HEK293 (cell line): Measurements from ENCODE around the gene CATSPER3.

Experiments used
- CTCF ChIA-PET: fragments of 350-600 bp; formaldehyde crosslinking; extraction: SDS; loops from one replicate; lab custom pipeline; 2021; ENCODE audit warnings: antibody characterized with exemption; lab: Yijun Ruan, JAX
- POLR2A ChIA-PET: fragments of 300-600 bp; formaldehyde crosslinking; extraction: SDS; loops from one replicate; lab custom pipeline; 2020; ENCODE audit warnings: antibody characterized with exemption, inconsistent platforms; lab: Yijun Ruan, JAX
- H3K27ac ChIP-seq: fragments of 200-500 bp; sonication (Bioruptor generic); 2 replicates; pipeline ENCODE4 v1.5.1; 2014; ENCODE audit warnings: low read depth, low read length, control low read depth, inconsistent platforms; ENCODE audit errors: extremely low read depth
- H3K36me3 ChIP-seq, 2 experiments: fragments of 200-500 bp in 1 of 2; sonication (Bioruptor generic) in 1 of 2; 1 replicate in 1 of 2; 2 replicates in 1 of 2; pipeline ENCODE4 v1.5.1; 2014 to 2017; ENCODE audit warnings: inconsistent platforms in 2 of 2, low read length in 2 of 2; ENCODE audit not compliant: control insufficient read depth in 2 of 2, insufficient read depth in 1 of 2
- H3K4me1 ChIP-seq: fragments of 200-500 bp; sonication (Bioruptor generic); 2 replicates; pipeline ENCODE4 v1.5.1; 2014; ENCODE audit warnings: mild to moderate bottlenecking, low read length, inconsistent platforms; ENCODE audit not compliant: control insufficient read depth, insufficient read depth
- H3K4me3 ChIP-seq: 2 replicates; pipeline ENCODE4 v1.5.1; 2011; ENCODE audit warnings: low read depth, mild to moderate bottlenecking, control low read depth, low read length, moderate library complexity
- H3K9me3 ChIP-seq: fragments of 200-500 bp; sonication (Bioruptor generic); 2 replicates; pipeline ENCODE4 v1.5.1; 2014; ENCODE audit warnings: low read depth, low read length, inconsistent platforms; ENCODE audit not compliant: control insufficient read depth, insufficient read depth
- GLI4 ChIP-seq: fragments of 450-650 bp; formaldehyde crosslinking; IDR thresholded peaks from 2 replicates; pipeline ENCODE4 v1.5.1; 2016; ENCODE audit warnings: missing biosample characterization, missing genetic modification characterization
- HOXD13 ChIP-seq: sonication (generic); formaldehyde crosslinking; IDR thresholded peaks from 2 replicates; pipeline ENCODE4 v1.8.0; 2022; ENCODE audit warnings: missing genetic modification reagents, borderline replicate concordance
- INSM2 ChIP-seq: fragments of 450-650 bp; formaldehyde crosslinking; IDR thresholded peaks from 2 replicates; pipeline ENCODE4 v1.5.1; 2016; ENCODE audit warnings: missing biosample characterization, missing genetic modification characterization
- ZBTB21 ChIP-seq: fragments of 450-650 bp; formaldehyde crosslinking; IDR thresholded peaks from 2 replicates; pipeline ENCODE4 v1.5.1; 2017; ENCODE audit warnings: missing biosample characterization, missing genetic modification characterization
- ZBTB44 ChIP-seq: fragments of 450-650 bp; IDR thresholded peaks from 2 replicates; pipeline ENCODE4 v1.5.1; 2018; ENCODE audit warnings: missing biosample characterization, mild to moderate bottlenecking, missing genetic modification characterization
- ZBTB48 ChIP-seq: fragments of 450-650 bp; formaldehyde crosslinking; IDR thresholded peaks from 2 replicates; pipeline ENCODE4 v1.5.1; 2016; ENCODE audit warnings: missing biosample characterization, missing genetic modification characterization
- ZFP37 ChIP-seq: fragments of 450-650 bp; formaldehyde crosslinking; IDR thresholded peaks from 2 replicates; pipeline ENCODE4 v1.5.1; 2016; ENCODE audit warnings: missing biosample characterization, missing genetic modification characterization
- ZNF155 ChIP-seq: fragments of 450-650 bp; formaldehyde crosslinking; IDR thresholded peaks from 2 replicates; pipeline ENCODE4 v1.5.1; 2016; ENCODE audit warnings: missing biosample characterization, missing genetic modification characterization
- ZNF23 ChIP-seq: fragments of 450-650 bp; formaldehyde crosslinking; IDR thresholded peaks from 2 replicates; pipeline ENCODE4 v1.5.1; 2016; ENCODE audit warnings: missing biosample characterization, missing genetic modification characterization, borderline replicate concordance
- ZNF24 ChIP-seq: fragments of 450-650 bp; formaldehyde crosslinking; IDR thresholded peaks from 2 replicates; pipeline ENCODE4 v1.5.1; 2016; ENCODE audit warnings: missing biosample characterization, missing genetic modification characterization
- ZNF433 ChIP-seq: fragments of 450-650 bp; formaldehyde crosslinking; IDR thresholded peaks from 2 replicates; pipeline ENCODE4 v1.5.1; 2016; ENCODE audit warnings: missing biosample characterization, missing genetic modification characterization, low read depth
- ZNF501 ChIP-seq: fragments of 450-650 bp; formaldehyde crosslinking; IDR thresholded peaks from 2 replicates; pipeline ENCODE4 v1.5.1; 2016; ENCODE audit warnings: missing biosample characterization, missing genetic modification characterization
- ZNF529 ChIP-seq: fragments of 450-650 bp; formaldehyde crosslinking; IDR thresholded peaks from 2 replicates; pipeline ENCODE4 v1.5.1; 2017; ENCODE audit warnings: missing genetic modification characterization, missing biosample characterization; ENCODE audit not compliant: insufficient replicate concordance
- ZNF654 ChIP-seq: fragments of 450-650 bp; formaldehyde crosslinking; IDR thresholded peaks from 2 replicates; pipeline ENCODE4 v1.5.1; 2016; ENCODE audit warnings: low read depth, missing biosample characterization, missing genetic modification characterization
- ZNF670 ChIP-seq: fragments of 450-650 bp; formaldehyde crosslinking; IDR thresholded peaks from 2 replicates; pipeline ENCODE4 v1.5.1; 2016; ENCODE audit warnings: missing biosample characterization, missing genetic modification characterization, low read depth
- ZNF776 ChIP-seq: fragments of 450-650 bp; formaldehyde crosslinking; IDR thresholded peaks from 2 replicates; pipeline ENCODE4 v1.5.0; 2017; ENCODE audit warnings: missing biosample characterization, missing genetic modification characterization, borderline replicate concordance
- ZNF791 ChIP-seq: fragments of 450-650 bp; formaldehyde crosslinking; IDR thresholded peaks from 2 replicates; pipeline ENCODE4 v1.5.1; 2016; ENCODE audit warnings: missing biosample characterization, missing genetic modification characterization
- TF ChIP-seq, protein P1 (sequence below): fragments of 450-650 bp; formaldehyde crosslinking; IDR thresholded peaks from 2 replicates; pipeline ENCODE4 v1.5.1; 2017; ENCODE audit warnings: missing biosample characterization, missing genetic modification characterization
- TF ChIP-seq, protein P2 (sequence below): fragments of 450-650 bp; formaldehyde crosslinking; conservative IDR thresholded peaks from 2 replicates; pipeline ENCODE4 v1.5.1; 2016; ENCODE audit warnings: low read depth, missing biosample characterization, missing genetic modification characterization
- TF ChIP-seq, protein P3 (sequence below): fragments of 450-650 bp; formaldehyde crosslinking; IDR thresholded peaks from 2 replicates; pipeline ENCODE4 v1.5.1; 2017; ENCODE audit warnings: missing biosample characterization, missing genetic modification characterization

Gene CATSPER3

GRCh38 chr5:134935711-134936602 lies 31.8 kb upstream of the CATSPER3 start:
- POLR2A ChIA-PET = interaction anchor here (0.5 kb wide), 1 partner anchor 18 kb away, joined by 3 read pairs; no protein-coding TSS in a partner anchor
- CTCF ChIA-PET = interaction anchor here (0.8 kb wide), 1 partner anchor 16 kb away, joined by 3 read pairs; no protein-coding TSS in a partner anchor
- Histone ChIP-seq H3K9me3 (no peaks in the 10 kb centered on the region), H3K36me3 (peaks cover 9 to 10% of the 10 kb centered on the region in 2 experiments), H3K4me3 (no peak overlapping the region), H3K27ac (no peak overlapping the region), H3K4me1 (no peaks in the 10 kb centered on the region)
- no peak for TF ChIP-seq ZNF433 (tag by site-specific recombination)
- no peak for TF ChIP-seq ZNF654 (tag by site-specific recombination)
- TF ChIP-seq INSM2 = no peak
- TF ChIP-seq ZBTB48 (tag by site-specific recombination) = no peak
- TF ChIP-seq ZBTB21 (tag by site-specific recombination) = no peak
- no peak for TF ChIP-seq ZFP37 (tag by site-specific recombination)
- no peak for TF ChIP-seq ZNF670 (tag by site-specific recombination)
- no peak for TF ChIP-seq ZNF529 (tag by site-specific recombination)

GRCh38 chr5:134937526-134937925 lies 30.2 kb upstream of the CATSPER3 start:
- peaks cover 4 to 9% of the 10 kb centered on the region in 2 experiments; a peak in 2 of 3 replicates for H3K36me3 ChIP-seq
- no peak overlapping the region for H3K27ac ChIP-seq
- H3K4me1 ChIP-seq = no peaks in the 10 kb centered on the region
- ChIA-PET CTCF (no interaction called here), POLR2A (interaction anchor here (0.6 kb wide), 1 partner anchor 1651 kb away, joined by 3 read pairs; no protein-coding TSS in a partner anchor)
- TF ChIP-seq ZNF23 (no peak), HOXD13 (CRISPR knock-in tag) (no peak), GLI4 (tag by site-specific recombination) (no peak), ZBTB21 (tag by site-specific recombination) (no peak), ZNF501 (tag by site-specific recombination) (no peak), ZBTB44 (tag by site-specific recombination) (no peak), ZNF776 (tag by site-specific recombination) (no peak), ZNF791 (tag by site-specific recombination) (no peak), ZNF155 (tag by site-specific recombination) (no peak), ZNF24 (tag by site-specific recombination) (no peak)
- TF ChIP-seq, protein P1, sequence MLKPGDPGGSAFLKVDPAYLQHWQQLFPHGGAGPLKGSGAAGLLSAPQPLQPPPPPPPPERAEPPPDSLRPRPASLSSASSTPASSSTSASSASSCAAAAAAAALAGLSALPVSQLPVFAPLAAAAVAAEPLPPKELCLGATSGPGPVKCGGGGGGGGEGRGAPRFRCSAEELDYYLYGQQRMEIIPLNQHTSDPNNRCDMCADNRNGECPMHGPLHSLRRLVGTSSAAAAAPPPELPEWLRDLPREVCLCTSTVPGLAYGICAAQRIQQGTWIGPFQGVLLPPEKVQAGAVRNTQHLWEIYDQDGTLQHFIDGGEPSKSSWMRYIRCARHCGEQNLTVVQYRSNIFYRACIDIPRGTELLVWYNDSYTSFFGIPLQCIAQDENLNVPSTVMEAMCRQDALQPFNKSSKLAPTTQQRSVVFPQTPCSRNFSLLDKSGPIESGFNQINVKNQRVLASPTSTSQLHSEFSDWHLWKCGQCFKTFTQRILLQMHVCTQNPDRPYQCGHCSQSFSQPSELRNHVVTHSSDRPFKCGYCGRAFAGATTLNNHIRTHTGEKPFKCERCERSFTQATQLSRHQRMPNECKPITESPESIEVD (tag by site-specific recombination) = no peak
- TF ChIP-seq, protein P2, sequence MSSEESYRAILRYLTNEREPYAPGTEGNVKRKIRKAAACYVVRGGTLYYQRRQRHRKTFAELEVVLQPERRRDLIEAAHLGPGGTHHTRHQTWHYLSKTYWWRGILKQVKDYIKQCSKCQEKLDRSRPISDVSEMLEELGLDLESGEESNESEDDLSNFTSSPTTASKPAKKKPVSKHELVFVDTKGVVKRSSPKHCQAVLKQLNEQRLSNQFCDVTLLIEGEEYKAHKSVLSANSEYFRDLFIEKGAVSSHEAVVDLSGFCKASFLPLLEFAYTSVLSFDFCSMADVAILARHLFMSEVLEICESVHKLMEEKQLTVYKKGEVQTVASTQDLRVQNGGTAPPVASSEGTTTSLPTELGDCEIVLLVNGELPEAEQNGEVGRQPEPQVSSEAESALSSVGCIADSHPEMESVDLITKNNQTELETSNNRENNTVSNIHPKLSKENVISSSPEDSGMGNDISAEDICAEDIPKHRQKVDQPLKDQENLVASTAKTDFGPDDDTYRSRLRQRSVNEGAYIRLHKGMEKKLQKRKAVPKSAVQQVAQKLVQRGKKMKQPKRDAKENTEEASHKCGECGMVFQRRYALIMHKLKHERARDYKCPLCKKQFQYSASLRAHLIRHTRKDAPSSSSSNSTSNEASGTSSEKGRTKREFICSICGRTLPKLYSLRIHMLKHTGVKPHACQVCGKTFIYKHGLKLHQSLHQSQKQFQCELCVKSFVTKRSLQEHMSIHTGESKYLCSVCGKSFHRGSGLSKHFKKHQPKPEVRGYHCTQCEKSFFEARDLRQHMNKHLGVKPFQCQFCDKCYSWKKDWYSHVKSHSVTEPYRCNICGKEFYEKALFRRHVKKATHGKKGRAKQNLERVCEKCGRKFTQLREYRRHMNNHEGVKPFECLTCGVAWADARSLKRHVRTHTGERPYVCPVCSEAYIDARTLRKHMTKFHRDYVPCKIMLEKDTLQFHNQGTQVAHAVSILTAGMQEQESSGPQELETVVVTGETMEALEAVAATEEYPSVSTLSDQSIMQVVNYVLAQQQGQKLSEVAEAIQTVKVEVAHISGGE (tag by site-specific recombination) = no peak
- TF ChIP-seq, protein P3, sequence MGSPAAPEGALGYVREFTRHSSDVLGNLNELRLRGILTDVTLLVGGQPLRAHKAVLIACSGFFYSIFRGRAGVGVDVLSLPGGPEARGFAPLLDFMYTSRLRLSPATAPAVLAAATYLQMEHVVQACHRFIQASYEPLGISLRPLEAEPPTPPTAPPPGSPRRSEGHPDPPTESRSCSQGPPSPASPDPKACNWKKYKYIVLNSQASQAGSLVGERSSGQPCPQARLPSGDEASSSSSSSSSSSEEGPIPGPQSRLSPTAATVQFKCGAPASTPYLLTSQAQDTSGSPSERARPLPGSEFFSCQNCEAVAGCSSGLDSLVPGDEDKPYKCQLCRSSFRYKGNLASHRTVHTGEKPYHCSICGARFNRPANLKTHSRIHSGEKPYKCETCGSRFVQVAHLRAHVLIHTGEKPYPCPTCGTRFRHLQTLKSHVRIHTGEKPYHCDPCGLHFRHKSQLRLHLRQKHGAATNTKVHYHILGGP (tag by site-specific recombination) = no peak
- no peak overlapping the region for H3K4me3 ChIP-seq
- no peaks in the 10 kb centered on the region for H3K9me3 ChIP-seq
